ENCODE results near the gene NANOGP8.

- no peak for TF ChIP-seq EZH2 (IDR thresholded peaks at IDR 0.05)
- TF ChIP-seq POLR2AphosphoS5 (IDR thresholded peaks at IDR 0.05; ENCODE audit: borderline replicate concordance, low read depth, low read length), result no peak
- TF ChIP-seq FOXP2 (optimal IDR thresholded peaks at IDR 0.05; ENCODE audit: control extremely low read depth, extremely low read length, insufficient read depth), result no peak
These were observed 29.5 kb downstream of the NANOGP8 start for GRCh38 chr15:35055416-35056105.
